H1 (cell line): Measurements from ENCODE around the gene ZNF747. TPM values are rescaled to one million over a fixed set of nuclear protein-coding genes. Genes with fewer than 3 reads are reported as not detected.

Experiments
- CTCF ChIA-PET: fragments of 300-600 bp; sonication (Branson Sonifier 250); formaldehyde crosslinking; loops from one replicate; lab custom pipeline; 2021; ENCODE audit not compliant: partially characterized antibody; lab: Charles Lee
- POLR2A ChIA-PET: fragments of 300-600 bp; sonication (Branson Sonifier 250); formaldehyde crosslinking; loops from one replicate; lab custom pipeline; 2021; ENCODE audit warnings: inconsistent platforms; ENCODE audit not compliant: partially characterized antibody; lab: Charles Lee
- DNase-seq, 2 experiments: peaks; one replicate each; pipeline versions ENCODE4 v3.0.0 to v3.0.0-alpha.2; 2010 to 2022; ENCODE audit warnings: low spot score in 2 of 2, low read depth in 1 of 2, mixed read lengths in 1 of 2
- FAIRE-seq: peaks from 2 replicates; lab custom pipeline; 2011; peaks lifted over from hg19 to GRCh38; lab: Jason Lieb, UNC
- H2AFZ ChIP-seq: 2 replicates; pipeline ENCODE4 v1.8.1; 2012; ENCODE audit warnings: low read length, inconsistent platforms
- H2AK5ac ChIP-seq: 2 replicates; pipeline ENCODE4 v1.6.1; 2013; ENCODE audit warnings: low read depth, low read length
- H2BK120ac ChIP-seq: replicated peaks from 2 replicates; pipeline ENCODE3; 2013; ENCODE audit warnings: low read depth, low read length, inconsistent platforms
- H2BK12ac ChIP-seq: 2 replicates; pipeline ENCODE4 v1.6.1; 2013; ENCODE audit warnings: low read depth, low read length
- H2BK15ac ChIP-seq: 2 replicates; pipeline ENCODE4 v1.6.1; 2013; ENCODE audit warnings: low read length
- H2BK20ac ChIP-seq: 2 replicates; pipeline ENCODE4 v1.6.1; 2013; ENCODE audit warnings: low read length
- H2BK5ac ChIP-seq: 2 replicates; pipeline ENCODE4 v1.6.1; 2013; ENCODE audit warnings: low read depth, low read length
- H3K14ac ChIP-seq: 2 replicates; pipeline ENCODE4 v1.6.1; 2013; ENCODE audit warnings: inconsistent platforms; ENCODE audit not compliant: insufficient read length
- H3K18ac ChIP-seq: 2 replicates; pipeline ENCODE4 v1.6.1; 2013; ENCODE audit warnings: low read length; ENCODE audit errors: extremely low read depth
- H3K23ac ChIP-seq: 2 replicates; pipeline ENCODE4 v1.6.1; 2013; ENCODE audit warnings: inconsistent platforms; ENCODE audit not compliant: insufficient read length
- H3K23me2 ChIP-seq: 2 replicates; pipeline ENCODE4 v1.6.1; 2013; ENCODE audit warnings: low read depth, low read length
- H3K27ac ChIP-seq: 2 replicates; pipeline ENCODE4 v1.6.1; 2011; ENCODE audit warnings: low read depth, low read length, inconsistent platforms
- H3K27me3 ChIP-seq, 4 experiments: replicated peaks in 1 of 4; 1 replicate in 1 of 4; 2 replicates in 3 of 4; pipeline versions ENCODE4 v1.6.1 to v1.8.1; 2011 to 2013; ENCODE audit warnings: low read length in 3 of 4, mild to moderate bottlenecking in 3 of 4, inconsistent platforms in 2 of 4, mixed read lengths in 2 of 4, moderate library complexity in 1 of 4; ENCODE audit not compliant: control insufficient read depth in 3 of 4, insufficient read depth in 3 of 4; ENCODE audit errors: extremely low read depth in 1 of 4
- H3K36me3 ChIP-seq, 4 experiments: 2 replicates each; pipeline versions ENCODE4 v1.6.1 to v1.8.1; 2011 to 2013; ENCODE audit warnings: mild to moderate bottlenecking in 4 of 4, low read length in 3 of 4, moderate library complexity in 2 of 4, control low read depth in 1 of 4, inconsistent platforms in 1 of 4; ENCODE audit not compliant: insufficient read depth in 4 of 4, control insufficient read depth in 2 of 4
- H3K4ac ChIP-seq: replicated peaks from 2 replicates; pipeline ENCODE3; 2013; ENCODE audit warnings: low read length, low read depth, mixed read lengths, inconsistent platforms; ENCODE audit not compliant: insufficient read length
- H3K4me1 ChIP-seq, 4 experiments: replicated peaks in 1 of 4; 1 replicate in 1 of 4; 2 replicates in 3 of 4; pipeline versions ENCODE4 v1.6.1 to v1.8.1; 2011 to 2013; ENCODE audit warnings: low read length in 3 of 4, inconsistent platforms in 2 of 4, mixed read lengths in 1 of 4; ENCODE audit not compliant: insufficient read depth in 4 of 4, control insufficient read depth in 3 of 4
- H3K4me2 ChIP-seq, 2 experiments: 2 replicates each; pipeline versions ENCODE4 v1.6.1 to v1.8.1; 2011 to 2013; ENCODE audit warnings: low read depth in 2 of 2, low read length in 2 of 2, control low read depth in 1 of 2, inconsistent platforms in 1 of 2, mild to moderate bottlenecking in 1 of 2; ENCODE audit not compliant: insufficient read depth in 1 of 2
- H3K4me3 ChIP-seq, 4 experiments: fragments of 200-600, 300-600 bp in 1 of 4; sonication (generic), shearing (Covaris generic), sonication (Bioruptor Twin) in 1 of 4; 2 replicates each; pipeline versions ENCODE4 v1.5.1 to v1.8.1; 2011 to 2016; ENCODE audit warnings: low read length in 4 of 4, low read depth in 3 of 4, control low read depth in 2 of 4, inconsistent platforms in 2 of 4, mild to moderate bottlenecking in 2 of 4, mixed read lengths in 1 of 4, moderate library complexity in 1 of 4; ENCODE audit not compliant: insufficient read depth in 2 of 4; ENCODE audit errors: extremely low read depth in 1 of 4
- H3K56ac ChIP-seq: replicated peaks from 2 replicates; pipeline ENCODE3; 2013; ENCODE audit warnings: low read depth, mild to moderate bottlenecking, mixed read lengths, low read length, inconsistent platforms; ENCODE audit not compliant: insufficient read length
- H3K79me1 ChIP-seq: 2 replicates; pipeline ENCODE4 v1.6.1; 2013; ENCODE audit warnings: low read depth, low read length, control low read depth
- H3K79me2 ChIP-seq, 2 experiments: 2 replicates each; pipeline versions ENCODE4 v1.6.1 to v1.8.1; 2012 to 2013; ENCODE audit warnings: low read length in 2 of 2, mild to moderate bottlenecking in 2 of 2, inconsistent platforms in 1 of 2; ENCODE audit not compliant: insufficient read depth in 2 of 2, control insufficient read depth in 1 of 2
- H3K9ac ChIP-seq, 4 experiments: replicated peaks in 1 of 4; 1 replicate in 1 of 4; 2 replicates in 3 of 4; pipeline versions ENCODE4 v1.6.1 to v1.8.1; 2011 to 2013; ENCODE audit warnings: low read depth in 3 of 4, low read length in 3 of 4, control low read depth in 2 of 4, mild to moderate bottlenecking in 2 of 4, moderate library complexity in 2 of 4, inconsistent platforms in 1 of 4; ENCODE audit errors: extremely low read depth in 1 of 4
- H3K9me3 ChIP-seq, 2 experiments: 2 replicates each; pipeline versions ENCODE4 v1.6.1 to v1.8.1; 2012 to 2013; ENCODE audit warnings: mild to moderate bottlenecking in 2 of 2, moderate library complexity in 2 of 2, control low read depth in 1 of 2, inconsistent platforms in 1 of 2, low read depth in 1 of 2, low read length in 1 of 2, mixed read lengths in 1 of 2; ENCODE audit not compliant: insufficient read depth in 2 of 2
- H4K20me1 ChIP-seq, 2 experiments: replicated peaks in 1 of 2; 2 replicates each; pipeline versions ENCODE3 to v1.8.1; 2011 to 2013; ENCODE audit warnings: inconsistent platforms in 2 of 2, low read length in 2 of 2, mild to moderate bottlenecking in 1 of 2; ENCODE audit not compliant: insufficient read depth in 2 of 2, control insufficient read depth in 1 of 2
- H4K5ac ChIP-seq: 2 replicates; pipeline ENCODE4 v1.6.1; 2013; ENCODE audit warnings: low read length, low read depth, mixed read lengths, inconsistent platforms; ENCODE audit not compliant: insufficient read length
- H4K8ac ChIP-seq: 2 replicates; pipeline ENCODE4 v1.8.0; 2013; ENCODE audit warnings: mild to moderate bottlenecking, moderate library complexity, low read length, inconsistent platforms; ENCODE audit not compliant: insufficient read depth; ENCODE audit errors: extremely low read depth
- H4K91ac ChIP-seq: replicated peaks from 2 replicates; pipeline ENCODE3; 2013; ENCODE audit warnings: low read length, mixed read lengths, inconsistent platforms; ENCODE audit not compliant: insufficient read length
- EP300 ChIP-seq, 2 experiments: IDR thresholded peaks; 1 replicate in 1 of 2; 2 replicates in 1 of 2; pipeline ENCODE4 v1.6.1; 2011 to 2012; ENCODE audit warnings: low read depth in 2 of 2, low read length in 2 of 2, mild to moderate bottlenecking in 2 of 2, borderline replicate concordance in 1 of 2, inconsistent platforms in 1 of 2, moderate library complexity in 1 of 2
- GTF2F1 ChIP-seq: IDR thresholded peaks from 2 replicates; pipeline ENCODE4 v1.6.1; 2012; ENCODE audit warnings: low read depth, low read length, improper control_type of control experiment, borderline replicate concordance
- WGBS, 2 experiments: shearing (Covaris generic) in 1 of 2; methylation state at CpG; one replicate each; pipeline versions ENCODE4 v1.1.6 to v1.1.7; 2013 to 2015; ENCODE audit warnings: low lambda C conversion rate in 2 of 2, mixed read lengths in 2 of 2, inconsistent platforms in 1 of 2, low coverage in 1 of 2, missing lambda C conversion rate in 1 of 2; ENCODE audit not compliant: insufficient replicate concordance in 2 of 2, insufficient coverage in 1 of 2, insufficient read length in 1 of 2; ENCODE audit errors: extremely low coverage in 1 of 2, missing lambda C conversion rate in 1 of 2; 5-methylcytosine and 5-hydroxymethylcytosine counted together
- polyA plus RNA-seq, 7 experiments: library from polyadenylated mRNA; depleted of rRNA in 3 of 7; stranded (reverse) in 5 of 7; unstranded in 2 of 7; fragments of >200 nt in 5 of 7; fragments of 200-250 nt in 2 of 7; gene quantifications; 1 replicate in 5 of 7; 2 replicates in 1 of 7; 4 replicates in 1 of 7; pipeline versions ENCODE4 v1.2.1 to v1.2.3, GENCODE V29; 2011 to 2013; ENCODE audit warnings: missing spikeins in 2 of 7, mixed read lengths in 2 of 7
- total RNA-seq: library from RNA; stranded (reverse); fragmentation: NEBNext Ultra II Directional; extraction: Animal tissue kit (Norgen Biotek cat#: 25700); gene quantifications from 2 replicates; pipeline ENCODE4 v1.2.1, GENCODE V29; 2021

ZNF747 gene
- total and polyA plus RNA-seq, 2 of the 8 experiments (the other 6 are each of a cell fraction or from before 2014, with no cell fraction given) = 9.9 to 10.3 TPM

DNA sequence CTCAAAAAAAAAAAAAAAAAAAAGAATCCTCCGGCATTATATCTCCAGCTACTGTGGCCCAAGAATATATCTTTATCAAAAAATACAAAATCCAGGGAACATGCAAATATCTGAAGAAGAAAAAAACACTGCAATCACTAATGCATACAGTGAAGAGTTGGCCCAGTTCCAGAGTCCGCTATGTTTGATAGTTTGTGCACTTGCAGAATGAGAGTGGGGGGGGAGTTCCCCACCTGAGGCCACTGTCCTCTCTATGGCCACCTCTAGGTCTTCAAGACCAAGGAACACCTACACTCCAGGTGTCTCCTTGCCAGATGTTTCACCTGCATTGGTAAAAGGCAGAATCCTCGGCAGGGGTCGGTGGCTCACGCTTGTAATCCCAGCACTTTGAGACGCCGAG, 46.8 kb upstream of the ZNF747 start:
- Histone ChIP-seq H2BK120ac (no peak overlapping the region), H3K4me2 (no peak overlapping the region), H3K79me2 (peaks cover 0 to 4% of the 10 kb centered on the region in 2 experiments; a peak in 1 of 4 replicates), H2AK5ac (no peak overlapping the region), H3K79me1 (peaks cover 6% of the 10 kb centered on the region), H2AFZ (no peak overlapping the region), H4K91ac (no peak overlapping the region), H3K9me3 (no peaks in the 10 kb centered on the region), H3K36me3 (peaks cover 6 to 21% (median 12%) of the 10 kb centered on the region in 4 experiments; a peak in 7 of 8 replicates), H2BK20ac (no peak overlapping the region), H3K4ac (no peak overlapping the region), H3K9ac (no peak overlapping the region), H3K4me3 (no peak overlapping the region), H3K18ac (no peak overlapping the region), H4K8ac (no peak overlapping the region), H3K23ac (no peak overlapping the region), H3K4me1 (no peaks in the 10 kb centered on the region; a peak in 3 of 7 replicates), H4K5ac (no peak overlapping the region), H4K20me1 (peaks cover 0 to 3% of the 10 kb centered on the region in 2 experiments), H3K56ac (no peak overlapping the region), H2BK5ac (no peak overlapping the region), H2BK15ac (no peak overlapping the region), H3K23me2 (peaks cover 7% of the 10 kb centered on the region; the same call in 1 of the 2 replicates), H3K27ac (no peak overlapping the region), H3K27me3 (no peaks in the 10 kb centered on the region), H3K14ac (no peak overlapping the region), H2BK12ac (no peak overlapping the region)
- DNase-seq (no peak), FAIRE-seq (no peak)
- WGBS, 2 experiments = 92% methylated on average over 6 of the region's 7 CpGs; no CpG with 5 or more reads in 1 of the 2 experiments
- ChIA-PET CTCF (interaction anchor here (0.6 to 1.4 kb wide), 4 partner anchors 15 to 135 kb away, joined by 3 to 8 read pairs (median 3); no protein-coding TSS in a partner anchor), POLR2A (interaction anchor here (1.2 to 5.9 kb wide), 5 partner anchors 10 to 46 kb away, joined by 3 to 45 read pairs (median 3); partner anchors contain the start of gene ZNF688)
- TF ChIP-seq EP300 (IDR thresholded peaks at IDR 0.05; ENCODE audit: borderline replicate concordance in 1 of 2, low read depth in 2 of 2, low read length in 2 of 2) (no peak), GTF2F1 (no peak)
